Measurements from ENCODE around the gene SASS6. TPM values are rescaled to one million over a fixed set of nuclear protein-coding genes. Genes with fewer than 3 reads are reported as not detected.

The SASS6 gene, protein sequence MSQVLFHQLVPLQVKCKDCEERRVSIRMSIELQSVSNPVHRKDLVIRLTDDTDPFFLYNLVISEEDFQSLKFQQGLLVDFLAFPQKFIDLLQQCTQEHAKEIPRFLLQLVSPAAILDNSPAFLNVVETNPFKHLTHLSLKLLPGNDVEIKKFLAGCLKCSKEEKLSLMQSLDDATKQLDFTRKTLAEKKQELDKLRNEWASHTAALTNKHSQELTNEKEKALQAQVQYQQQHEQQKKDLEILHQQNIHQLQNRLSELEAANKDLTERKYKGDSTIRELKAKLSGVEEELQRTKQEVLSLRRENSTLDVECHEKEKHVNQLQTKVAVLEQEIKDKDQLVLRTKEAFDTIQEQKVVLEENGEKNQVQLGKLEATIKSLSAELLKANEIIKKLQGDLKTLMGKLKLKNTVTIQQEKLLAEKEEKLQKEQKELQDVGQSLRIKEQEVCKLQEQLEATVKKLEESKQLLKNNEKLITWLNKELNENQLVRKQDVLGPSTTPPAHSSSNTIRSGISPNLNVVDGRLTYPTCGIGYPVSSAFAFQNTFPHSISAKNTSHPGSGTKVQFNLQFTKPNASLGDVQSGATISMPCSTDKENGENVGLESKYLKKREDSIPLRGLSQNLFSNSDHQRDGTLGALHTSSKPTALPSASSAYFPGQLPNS
- 4.8 TPM for total RNA-seq

DNA sequence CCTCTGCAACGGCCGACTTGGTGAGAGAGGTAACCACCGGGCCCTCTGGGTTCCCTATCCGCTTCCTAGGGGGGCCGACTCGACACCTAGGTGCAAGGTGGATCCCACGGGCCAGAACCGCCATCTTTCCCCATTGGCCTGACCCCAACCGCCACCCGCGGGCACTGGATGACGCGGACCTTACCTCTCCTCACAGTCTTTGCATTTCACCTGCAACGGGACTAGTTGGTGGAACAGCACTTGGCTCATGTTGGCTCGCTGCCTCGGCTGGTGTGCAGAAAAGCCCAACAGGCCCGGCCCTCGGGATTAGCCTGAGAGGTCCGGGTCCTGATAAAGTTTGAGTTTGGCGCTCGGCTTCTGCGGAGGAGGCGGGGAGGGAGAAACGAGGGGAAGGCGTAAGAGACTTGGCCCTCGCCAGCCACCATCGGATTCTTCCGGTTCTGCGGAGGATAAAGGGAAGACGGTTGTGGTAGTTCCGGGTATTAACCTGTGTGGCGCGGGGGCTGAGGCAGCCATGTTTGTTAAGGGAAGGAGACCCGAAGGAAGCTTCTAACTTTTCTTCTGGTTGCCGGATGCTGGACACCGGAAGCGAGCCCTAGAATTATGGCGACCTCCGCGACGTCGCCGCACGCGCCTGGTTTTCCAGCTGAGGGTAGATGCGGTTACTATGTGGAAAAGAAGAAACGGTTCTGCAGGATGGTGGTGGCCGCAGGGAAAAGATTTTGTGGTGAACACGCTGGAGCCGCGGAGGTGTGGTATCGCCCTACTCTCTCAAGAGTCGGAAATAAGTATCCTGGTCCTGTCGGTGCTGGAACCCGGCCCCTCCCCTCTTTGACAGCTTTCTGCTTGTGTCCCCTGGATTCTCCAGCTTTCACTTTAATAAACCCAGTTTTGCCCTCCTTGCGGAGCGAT lies at the start of gene SASS6, which contains the start of gene TRMT13:
TSS of gene SASS6 (minus strand) at position 365 of the 912 bp plus-strand sequence. CDS start at position 249, 116 bp downstream.
TSS of gene TRMT13 (plus strand) at position 598 of the 912 bp plus-strand sequence. CDS start at position 604, 6 bp downstream.

DNA sequence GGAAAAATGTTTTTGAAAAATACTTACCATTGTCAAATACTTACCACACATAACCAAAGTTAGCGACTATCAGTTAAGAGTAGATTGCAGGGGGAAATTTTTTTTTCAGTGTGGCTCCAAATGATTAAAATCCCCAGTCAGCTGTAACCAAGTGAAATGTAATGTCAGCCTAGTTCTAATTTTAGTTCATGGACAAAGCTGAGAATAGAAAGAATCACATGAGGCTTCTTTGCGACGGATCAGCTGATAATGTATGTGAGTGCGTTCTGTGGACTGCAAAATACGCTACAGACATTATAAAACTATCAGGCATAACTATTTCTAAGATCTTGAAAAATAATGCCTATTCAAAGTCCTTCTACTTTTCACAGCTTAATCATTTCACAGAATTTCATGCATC lies 45.4 kb upstream of the SASS6 start, which contains the start of gene LRRC39:
TSS of gene LRRC39 (minus strand) at position 166 of the 400 bp plus-strand sequence. CDS start 9,740 bp downstream, outside the sequence.

Small RNA genes lying within 50 kb of the gene (small RNA-seq; reads per million reads assigned to genes)
- gene AC093019.1 = not detected

Other genes starting within 250 kb of the SASS6 start
- gene SLC35A3, start 162.9 kb downstream of the SASS6 start, total RNA-seq = 27.9 TPM
- 24.7 TPM for gene TRMT13, start 233 bp upstream of the SASS6 start, total RNA-seq
- gene LRRC39, start 45.3 kb upstream of the SASS6 start, total RNA-seq = 11.3 TPM
- gene DBT, start 116.9 kb upstream of the SASS6 start, total RNA-seq = 12.0 TPM
- gene RTCA, start 133.3 kb upstream of the SASS6 start, total RNA-seq = 55.1 TPM
- 8.3 TPM for gene CDC14A, start 219.6 kb upstream of the SASS6 start, total RNA-seq

All from diencephalon (tissue), 1 donor.